ENCODE results near the gene FRMD4A. TPM values are rescaled to one million over a fixed set of nuclear protein-coding genes. Genes with fewer than 3 reads are reported as not detected.
A peak's percentile ranks its signal among the peaks of the same experiment; 100 is the strongest.
"Not testable (repeated sequence)": the region's sequence is repeated elsewhere in the genome, so short reads cannot be mapped to it uniquely, and the experiment has no call there.

Gene FRMD4A
- polyA plus RNA-seq, 1 donor (not counting 4 experiments of a cell fraction or from before 2014, with no cell fraction given), result 12.9 TPM

DNA sequence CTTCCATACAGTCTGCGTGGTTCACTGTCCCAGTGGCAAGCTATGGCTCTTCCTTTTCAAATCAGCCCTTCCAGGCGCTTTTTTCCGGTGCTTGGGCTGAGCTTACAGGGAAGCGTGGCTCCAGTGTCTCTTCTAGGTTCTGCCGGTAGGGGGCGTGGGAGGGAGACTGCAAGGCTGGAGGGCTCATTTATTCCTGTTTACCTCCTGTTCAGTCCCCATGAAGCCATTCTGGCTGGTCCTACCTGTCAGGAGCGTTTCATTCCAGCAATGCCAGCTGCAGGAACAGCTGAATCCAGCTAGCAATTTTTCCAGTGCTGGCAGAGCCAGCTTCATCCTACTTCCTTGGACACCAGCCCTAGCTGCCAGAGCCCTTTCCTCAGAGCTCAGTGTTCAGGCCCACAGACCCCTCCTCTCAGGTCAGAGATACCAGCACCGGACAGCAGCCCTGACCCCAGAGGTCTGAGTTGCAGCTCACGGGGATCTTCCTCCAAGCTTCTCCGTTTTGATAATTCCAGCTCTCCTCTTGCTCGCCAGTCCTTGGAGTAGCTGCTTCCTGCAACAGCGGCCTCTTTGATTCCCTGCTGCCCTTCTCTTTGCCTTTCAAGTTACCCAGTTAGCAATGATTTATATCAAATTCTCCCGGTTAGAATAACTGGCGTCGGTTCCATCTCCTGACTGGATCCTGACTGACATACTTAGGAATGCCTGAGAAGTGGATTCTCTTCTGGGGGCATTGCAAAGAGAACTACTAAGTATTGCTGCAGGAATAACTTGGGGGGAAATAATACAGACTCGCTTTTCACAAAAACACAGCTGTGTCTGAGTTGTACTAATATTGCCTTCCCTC, 129.8 kb downstream of the FRMD4A start:
- no peak overlapping the region for H3K4me3 ChIP-seq (ENCODE audit: control insufficient read depth in 2 of 3, extremely low read depth in 1 of 3, insufficient read depth in 2 of 3, low read depth in 1 of 3, low read length in 3 of 3)
- H4K20me1 ChIP-seq (ENCODE audit: control insufficient read depth, extremely low read depth, insufficient read depth, low read length), result no peaks in the 10 kb centered on the region
- no peak overlapping the region for H2AFZ ChIP-seq (ENCODE audit: control insufficient read depth, low read length)
- dilution Hi-C loops (cut with MboI; ENCODE audit: extremely low pct_ligation_motif_present, low sequenced_read_pairs), result no loop called here
- no peaks in the 10 kb centered on the region for H3K36me3 ChIP-seq (ENCODE audit: control insufficient read depth in 2 of 2, extremely low read depth in 1 of 2, insufficient read depth in 2 of 2, low read length in 2 of 2)
- no peaks in the 10 kb centered on the region for H3K79me2 ChIP-seq (ENCODE audit: control insufficient read depth, insufficient read depth, low read length)
- H3K9me3 ChIP-seq (ENCODE audit: control insufficient read depth, low read depth, low read length), result no peaks in the 10 kb centered on the region
- H3K27ac ChIP-seq (ENCODE audit: control insufficient read depth, insufficient read depth, low read length), result no peak overlapping the region
- TF ChIP-seq EZH2 (IDR thresholded peaks at IDR 0.05; ENCODE audit: low read length), result no peak
- TF ChIP-seq, protein P1, sequence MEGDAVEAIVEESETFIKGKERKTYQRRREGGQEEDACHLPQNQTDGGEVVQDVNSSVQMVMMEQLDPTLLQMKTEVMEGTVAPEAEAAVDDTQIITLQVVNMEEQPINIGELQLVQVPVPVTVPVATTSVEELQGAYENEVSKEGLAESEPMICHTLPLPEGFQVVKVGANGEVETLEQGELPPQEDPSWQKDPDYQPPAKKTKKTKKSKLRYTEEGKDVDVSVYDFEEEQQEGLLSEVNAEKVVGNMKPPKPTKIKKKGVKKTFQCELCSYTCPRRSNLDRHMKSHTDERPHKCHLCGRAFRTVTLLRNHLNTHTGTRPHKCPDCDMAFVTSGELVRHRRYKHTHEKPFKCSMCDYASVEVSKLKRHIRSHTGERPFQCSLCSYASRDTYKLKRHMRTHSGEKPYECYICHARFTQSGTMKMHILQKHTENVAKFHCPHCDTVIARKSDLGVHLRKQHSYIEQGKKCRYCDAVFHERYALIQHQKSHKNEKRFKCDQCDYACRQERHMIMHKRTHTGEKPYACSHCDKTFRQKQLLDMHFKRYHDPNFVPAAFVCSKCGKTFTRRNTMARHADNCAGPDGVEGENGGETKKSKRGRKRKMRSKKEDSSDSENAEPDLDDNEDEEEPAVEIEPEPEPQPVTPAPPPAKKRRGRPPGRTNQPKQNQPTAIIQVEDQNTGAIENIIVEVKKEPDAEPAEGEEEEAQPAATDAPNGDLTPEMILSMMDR (optimal IDR thresholded peaks at IDR 0.05 in 1 of 3, IDR thresholded peaks at IDR 0.05 in 1 of 3, conservative IDR thresholded peaks at IDR 0.05 in 1 of 3; ENCODE audit: extremely low read depth in 1 of 3, insufficient read depth in 2 of 3, low read length in 3 of 3), result peak; percentile 42 to 60 (median 59)
- no peak overlapping the region for H3K9ac ChIP-seq (ENCODE audit: control insufficient read depth, extremely low read depth, insufficient read depth, low read length)
- H3K9me1 ChIP-seq (ENCODE audit: control insufficient read depth, extremely low read depth, insufficient read depth, low read length), result no peaks in the 10 kb centered on the region
- no peaks in the 10 kb centered on the region for H3K4me1 ChIP-seq (ENCODE audit: control insufficient read depth, extremely low read depth, insufficient read depth, low read length)
- DNase-seq (ENCODE audit: low read depth, low spot score) (no peak), FAIRE-seq (no peak)
- H3K4me2 ChIP-seq (ENCODE audit: control insufficient read depth, extremely low read depth, insufficient read depth, low read depth, low read length), result no peak overlapping the region
- H3K27me3 ChIP-seq (ENCODE audit: control insufficient read depth, extremely low read depth, insufficient read depth, low read length), result peaks cover 4% of the 10 kb centered on the region

DNA sequence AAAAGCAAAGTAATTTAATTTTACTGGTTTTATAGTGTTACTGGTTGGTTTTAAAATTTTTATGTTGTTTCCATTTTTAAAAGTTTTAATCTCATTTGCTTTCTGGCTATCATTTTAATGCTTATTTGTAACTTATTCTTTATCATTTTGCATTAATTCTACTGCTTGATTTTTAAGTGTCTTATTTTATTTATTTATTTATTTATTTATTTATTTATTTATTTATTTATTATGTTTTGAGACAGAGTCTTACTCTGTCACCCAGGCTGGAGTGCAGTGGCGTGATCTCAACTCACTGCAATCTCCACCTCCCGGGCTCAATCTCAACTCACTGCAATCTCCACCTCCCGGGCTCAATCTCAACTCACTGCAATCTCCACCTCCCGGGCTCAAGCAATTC, 131.6 kb downstream of the FRMD4A start:
- FAIRE-seq; dilution Hi-C loops (cut with MboI; ENCODE audit: extremely low pct_ligation_motif_present, low sequenced_read_pairs); H3K27me3 ChIP-seq (ENCODE audit: control insufficient read depth, extremely low read depth, insufficient read depth, low read length); H4K20me1 ChIP-seq (ENCODE audit: control insufficient read depth, extremely low read depth, insufficient read depth, low read length); H3K79me2 ChIP-seq (ENCODE audit: control insufficient read depth, insufficient read depth, low read length); H2AFZ ChIP-seq (ENCODE audit: control insufficient read depth, low read length); H3K4me3 ChIP-seq (ENCODE audit: control insufficient read depth in 2 of 3, extremely low read depth in 1 of 3, insufficient read depth in 2 of 3, low read depth in 1 of 3, low read length in 3 of 3); H3K4me2 ChIP-seq (ENCODE audit: control insufficient read depth, extremely low read depth, insufficient read depth, low read depth, low read length); H3K36me3 ChIP-seq (ENCODE audit: control insufficient read depth in 2 of 2, extremely low read depth in 1 of 2, insufficient read depth in 2 of 2, low read length in 2 of 2); H3K9ac ChIP-seq (ENCODE audit: control insufficient read depth, extremely low read depth, insufficient read depth, low read length); H3K27ac ChIP-seq (ENCODE audit: control insufficient read depth, insufficient read depth, low read length); DNase-seq (ENCODE audit: low read depth, low spot score); H3K9me1 ChIP-seq (ENCODE audit: control insufficient read depth, extremely low read depth, insufficient read depth, low read length); H3K4me1 ChIP-seq (ENCODE audit: control insufficient read depth, extremely low read depth, insufficient read depth, low read length); H3K9me3 ChIP-seq (ENCODE audit: control insufficient read depth, low read depth, low read length): not testable (repeated sequence)
